Testis (tissue), 3 donors: ENCODE measurements around the gene JCHAIN. TPM values are rescaled to one million over a fixed set of nuclear protein-coding genes. Genes with fewer than 3 reads are reported as not detected.

Source experiments
- DNase-seq: peaks from one replicate; pipeline ENCODE4 v3.0.0-alpha.2; 2019
- H3K27ac ChIP-seq, 2 donors: fragments of 200-600 bp; sonication (generic); one replicate each; pipeline ENCODE4 v1.5.1; 2019
- H3K27me3 ChIP-seq: fragments of 200-600 bp; sonication (generic); one replicate; pipeline ENCODE4 v1.5.1; 2019
- H3K36me3 ChIP-seq: fragments of 200-600 bp; sonication (generic); one replicate; pipeline ENCODE4 v1.5.1; 2017; ENCODE audit warnings: low read depth; ENCODE audit errors: missing control alignments
- H3K4me1 ChIP-seq: fragments of 200-600 bp; sonication (generic); one replicate; pipeline ENCODE4 v1.5.1; 2019
- H3K4me3 ChIP-seq, 2 donors: fragments of 200-600 bp; sonication (generic); one replicate each; pipeline ENCODE4 v1.5.1; 2017 to 2019
- H3K9me3 ChIP-seq: fragments of 200-600 bp; sonication (generic); one replicate; pipeline ENCODE4 v1.5.1; 2017
- POLR2A ChIP-seq: fragments of 450-650 bp; IDR thresholded peaks from one replicate; pipeline ENCODE4 v1.6.1; 2017; ENCODE audit warnings: antibody characterized with exemption, mild to moderate bottlenecking, moderate library complexity
- WGBS, 2 donors: methylation state at CpG; one replicate each; pipeline ENCODE4 v1.1.5; 2018; 5-methylcytosine and 5-hydroxymethylcytosine counted together
- intact Hi-C: fragments of 100-400 bp; cut with DNase I; formaldehyde crosslinking; loops from one replicate; pipeline ENCODE4 v1.15.1; 2023; ENCODE audit warnings: low total_unique reads
- polyA plus RNA-seq: library from polyadenylated mRNA; stranded (reverse); fragments of 350-450 nt; fragmentation: Illumina TruSeq; extraction: RNeasy Lipid Tissue Mini Kit (QIAGEN cat#74804); gene quantifications from one replicate; pipeline ENCODE4 v1.2.3, GENCODE V29; 2014; ENCODE audit warnings: low read depth, low replicate concordance; ENCODE audit not compliant: insufficient read depth
- total RNA-seq, 2 donors: library from RNA; depleted of rRNA; stranded (reverse); fragments of >200 nt; gene quantifications; one replicate each; pipeline ENCODE4 v1.2.3, GENCODE V29; 2016
- TF ChIP-seq, protein P1 (sequence below), 3 experiments: fragments of 450-650 bp in 2 of 3; fragments of 200-600 bp in 1 of 3; sonication (generic) in 1 of 3; IDR thresholded peaks; one replicate each; pipeline ENCODE4 v1.5.1; 2016 to 2019; ENCODE audit warnings: antibody characterized with exemption in 3 of 3, mild to moderate bottlenecking in 2 of 3, moderate library complexity in 1 of 3

JCHAIN gene
- total and polyA plus RNA-seq, 3 donors from 2014 or later: 0.99 to 34.0 TPM; not detected in 1

- Histone ChIP-seq H3K36me3 (no peaks in the 10 kb centered on the region), H3K9me3 (no peaks in the 10 kb centered on the region), H3K4me1 (no peaks in the 10 kb centered on the region), H3K27ac (no peak overlapping the region), H3K27me3 (no peaks in the 10 kb centered on the region), H3K4me3 (no peak overlapping the region)
- intact Hi-C loops: no loop called here
- TF ChIP-seq, protein P1, sequence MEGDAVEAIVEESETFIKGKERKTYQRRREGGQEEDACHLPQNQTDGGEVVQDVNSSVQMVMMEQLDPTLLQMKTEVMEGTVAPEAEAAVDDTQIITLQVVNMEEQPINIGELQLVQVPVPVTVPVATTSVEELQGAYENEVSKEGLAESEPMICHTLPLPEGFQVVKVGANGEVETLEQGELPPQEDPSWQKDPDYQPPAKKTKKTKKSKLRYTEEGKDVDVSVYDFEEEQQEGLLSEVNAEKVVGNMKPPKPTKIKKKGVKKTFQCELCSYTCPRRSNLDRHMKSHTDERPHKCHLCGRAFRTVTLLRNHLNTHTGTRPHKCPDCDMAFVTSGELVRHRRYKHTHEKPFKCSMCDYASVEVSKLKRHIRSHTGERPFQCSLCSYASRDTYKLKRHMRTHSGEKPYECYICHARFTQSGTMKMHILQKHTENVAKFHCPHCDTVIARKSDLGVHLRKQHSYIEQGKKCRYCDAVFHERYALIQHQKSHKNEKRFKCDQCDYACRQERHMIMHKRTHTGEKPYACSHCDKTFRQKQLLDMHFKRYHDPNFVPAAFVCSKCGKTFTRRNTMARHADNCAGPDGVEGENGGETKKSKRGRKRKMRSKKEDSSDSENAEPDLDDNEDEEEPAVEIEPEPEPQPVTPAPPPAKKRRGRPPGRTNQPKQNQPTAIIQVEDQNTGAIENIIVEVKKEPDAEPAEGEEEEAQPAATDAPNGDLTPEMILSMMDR (IDR thresholded peaks at IDR 0.05): no peak
- TF ChIP-seq POLR2A: no peak
- WGBS, 2 donors: 91 to 95% methylated on average over 2 of the region's 2 CpGs
- DNase-seq: no peak
Observed at GRCh38 chr4:70619778-70620177, 46.5 kb downstream of the JCHAIN start.

- Histone ChIP-seq H3K4me3 (no peak overlapping the region), H3K27ac (no peak overlapping the region), H3K27me3 (no peaks in the 10 kb centered on the region), H3K4me1 (no peaks in the 10 kb centered on the region), H3K9me3 (no peaks in the 10 kb centered on the region), H3K36me3 (no peaks in the 10 kb centered on the region)
- TF ChIP-seq, protein P1 (IDR thresholded peaks at IDR 0.05): no peak
- TF ChIP-seq POLR2A: no peak
- DNase-seq: no peak
- intact Hi-C loops: no loop called here
- WGBS, 2 donors: 84 to 85% methylated on average over 4 of the region's 4 CpGs
Observed at GRCh38 chr4:70619288-70619687, 47.0 kb downstream of the JCHAIN start.

DNA sequence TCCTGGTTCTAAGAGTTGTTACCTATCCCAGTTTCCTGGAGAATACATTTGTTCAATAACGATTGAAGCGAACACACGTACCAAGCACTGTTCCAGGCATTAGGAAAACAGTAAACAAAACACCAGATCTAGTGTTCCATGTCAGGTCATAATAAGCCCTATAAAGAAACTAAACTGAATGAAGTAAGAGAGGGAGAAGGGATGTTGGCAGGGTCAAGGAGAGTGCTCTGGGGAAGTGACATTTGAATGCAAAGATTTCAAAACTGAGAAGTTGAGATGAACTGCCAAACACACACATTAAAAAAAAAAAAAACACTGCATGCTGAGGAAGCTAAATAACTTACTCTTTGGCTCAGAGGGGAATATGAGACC is 52.1 kb downstream of the JCHAIN start:
- no peak overlapping the region for H3K27ac ChIP-seq
- no peak for DNase-seq
- no peaks in the 10 kb centered on the region for H3K27me3 ChIP-seq
- no peaks in the 10 kb centered on the region for H3K4me1 ChIP-seq
- H3K4me3 ChIP-seq: no peak overlapping the region
- H3K9me3 ChIP-seq: no peaks in the 10 kb centered on the region
- 61 to 70% methylated on average over 3 of the region's 3 CpGs for WGBS, 2 donors
- H3K36me3 ChIP-seq: no peaks in the 10 kb centered on the region
- no peak for TF ChIP-seq POLR2A
- TF ChIP-seq, protein P1 (IDR thresholded peaks at IDR 0.05): no peak
- intact Hi-C loops: no loop called here

DNA sequence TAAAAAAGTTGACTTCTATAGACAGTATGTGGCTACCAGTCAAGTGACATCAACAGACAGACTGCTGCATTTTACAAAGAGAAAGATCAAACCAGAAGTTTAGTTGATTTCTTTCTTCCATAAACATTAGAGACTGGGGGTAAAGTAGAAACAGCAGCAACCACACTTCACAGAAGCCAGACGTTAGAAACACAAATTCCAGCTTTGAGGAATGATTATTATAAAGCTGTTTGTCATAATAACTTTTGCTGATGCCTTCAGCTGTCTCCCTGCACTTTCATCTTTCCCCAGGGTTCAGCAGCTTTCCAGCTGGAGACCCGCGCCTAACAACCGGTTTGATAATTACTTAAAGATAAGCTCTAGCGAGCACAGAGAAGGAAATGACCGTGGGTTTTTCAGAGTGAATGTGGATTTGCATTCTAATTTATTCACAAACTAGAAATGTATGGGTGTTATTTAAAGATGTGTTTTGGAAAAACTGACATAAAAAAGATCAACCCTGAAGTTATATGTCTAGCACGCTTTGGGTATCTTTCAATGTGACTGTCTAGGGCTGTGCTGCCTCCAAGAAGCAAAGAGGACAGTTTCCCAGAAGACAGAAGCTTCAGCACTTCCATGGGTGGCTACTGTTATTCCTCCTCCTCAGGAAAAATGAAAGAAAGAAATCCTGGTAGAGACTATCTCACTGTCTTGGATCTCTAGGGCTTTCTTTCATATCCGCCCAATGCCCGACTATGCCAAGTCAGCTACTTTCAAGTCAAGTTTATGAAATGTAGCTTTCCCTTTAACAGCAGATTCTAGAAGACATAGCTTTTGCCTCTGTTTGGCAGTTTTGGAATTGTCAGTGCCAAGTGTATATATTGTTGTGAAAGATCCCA is 52.8 kb downstream of the JCHAIN start:
- H3K27me3 ChIP-seq: no peaks in the 10 kb centered on the region
- no peaks in the 10 kb centered on the region for H3K9me3 ChIP-seq
- WGBS, 2 donors: 31 to 37% methylated on average over 9 of the region's 9 CpGs
- no peak for DNase-seq
- H3K4me1 ChIP-seq: no peaks in the 10 kb centered on the region
- no peak overlapping the region for H3K4me3 ChIP-seq
- no peaks in the 10 kb centered on the region for H3K36me3 ChIP-seq
- H3K27ac ChIP-seq: no peak overlapping the region
- intact Hi-C loops: no loop called here
- no peak for TF ChIP-seq POLR2A
- TF ChIP-seq, protein P1 (IDR thresholded peaks at IDR 0.05): no peak

DNA sequence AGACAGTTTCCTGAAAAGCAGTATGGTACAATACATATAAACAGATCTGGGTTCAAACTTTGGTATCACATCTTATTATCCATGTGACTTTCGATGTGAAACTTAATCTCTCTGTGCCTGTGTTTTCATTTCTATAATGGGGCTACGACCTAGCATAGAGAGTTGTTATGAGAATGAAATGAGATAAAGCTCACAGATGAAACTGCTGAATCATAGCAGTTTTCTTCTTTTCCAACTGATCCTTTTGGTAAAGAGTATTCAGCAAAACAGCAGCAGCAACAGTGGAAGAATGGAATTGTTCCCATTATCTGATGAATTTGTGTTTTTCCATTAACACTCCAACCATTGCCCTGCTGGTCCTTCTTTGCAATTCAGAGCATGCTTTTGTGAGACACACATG is 58.0 kb downstream of the JCHAIN start:
- Histone ChIP-seq H3K4me1 (no peaks in the 10 kb centered on the region), H3K27me3 (no peaks in the 10 kb centered on the region), H3K27ac (no peak overlapping the region), H3K4me3 (no peak overlapping the region), H3K9me3 (no peaks in the 10 kb centered on the region), H3K36me3 (no peaks in the 10 kb centered on the region)
- intact Hi-C loops: no loop called here
- 69 to 75% methylated on average over 2 of the region's 2 CpGs for WGBS, 2 donors
- no peak for DNase-seq
- TF ChIP-seq POLR2A: no peak
- TF ChIP-seq, protein P1 (IDR thresholded peaks at IDR 0.05): no peak
